IPS-18c (cell line): ENCODE measurements around the gene ADGRL2.

ENCODE experiments used
- H3K4me3 ChIP-seq: 2 replicates; pipeline ENCODE4 v1.7.0; 2013; ENCODE audit warnings: low read depth, mild to moderate bottlenecking, low read length, moderate library complexity; ENCODE audit not compliant: insufficient read depth
- H3K9me3 ChIP-seq: one replicate; pipeline ENCODE4 v1.6.1; 2013; ENCODE audit warnings: mild to moderate bottlenecking, low read length, moderate library complexity; ENCODE audit not compliant: control insufficient read depth, insufficient read depth

ADGRL2 gene

GRCh38 chr1:81922955-81923354 lies 122.2 kb downstream of the ADGRL2 start:
- Histone ChIP-seq H3K9me3 (no peaks in the 10 kb centered on the region), H3K4me3 (no peak overlapping the region)

- Histone ChIP-seq H3K9me3 (no peaks in the 10 kb centered on the region), H3K4me3 (no peak overlapping the region)
Measured at GRCh38 chr1:81929106-81929505, 128.4 kb downstream of the ADGRL2 start.

- no peak overlapping the region for H3K4me3 ChIP-seq
- no peaks in the 10 kb centered on the region for H3K9me3 ChIP-seq
Measured at GRCh38 chr1:81936853-81937252, 136.1 kb downstream of the ADGRL2 start.

GRCh38 chr1:81937791-81938450 lies 137.2 kb downstream of the ADGRL2 start:
- H3K4me3 ChIP-seq, result no peak overlapping the region
- H3K9me3 ChIP-seq, result no peaks in the 10 kb centered on the region

DNA sequence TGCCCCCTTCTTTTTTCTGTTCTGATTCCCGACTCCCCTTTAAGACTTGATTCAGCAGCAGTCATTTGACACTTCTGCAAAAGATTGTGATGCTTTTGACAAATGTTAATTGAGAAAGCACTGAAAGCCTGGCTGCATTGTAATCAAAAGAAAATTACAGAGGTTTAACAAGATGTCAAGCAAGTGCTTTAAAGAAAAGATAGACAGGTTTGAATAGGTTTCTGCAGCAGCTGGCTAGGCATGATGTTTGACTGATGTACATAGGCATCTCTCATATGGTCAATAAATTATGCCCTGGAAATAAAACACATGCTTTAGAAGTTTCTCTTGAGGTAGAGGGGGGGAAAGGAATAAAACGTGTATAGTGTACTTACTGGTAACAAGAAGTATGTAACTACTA lies 147.8 kb downstream of the ADGRL2 start:
- Histone ChIP-seq H3K9me3 (no peaks in the 10 kb centered on the region), H3K4me3 (no peak overlapping the region)

GRCh38 chr1:81949421-81949820 lies 148.7 kb downstream of the ADGRL2 start:
- Histone ChIP-seq H3K4me3 (no peak overlapping the region), H3K9me3 (no peaks in the 10 kb centered on the region)

- no peaks in the 10 kb centered on the region for H3K9me3 ChIP-seq
- H3K4me3 ChIP-seq, result no peak overlapping the region
Measured at GRCh38 chr1:81950037-81950436, 149.3 kb downstream of the ADGRL2 start.

GRCh38 chr1:81950591-81951244 lies 150.0 kb downstream of the ADGRL2 start:
- Histone ChIP-seq H3K9me3 (no peaks in the 10 kb centered on the region), H3K4me3 (no peak overlapping the region)

DNA sequence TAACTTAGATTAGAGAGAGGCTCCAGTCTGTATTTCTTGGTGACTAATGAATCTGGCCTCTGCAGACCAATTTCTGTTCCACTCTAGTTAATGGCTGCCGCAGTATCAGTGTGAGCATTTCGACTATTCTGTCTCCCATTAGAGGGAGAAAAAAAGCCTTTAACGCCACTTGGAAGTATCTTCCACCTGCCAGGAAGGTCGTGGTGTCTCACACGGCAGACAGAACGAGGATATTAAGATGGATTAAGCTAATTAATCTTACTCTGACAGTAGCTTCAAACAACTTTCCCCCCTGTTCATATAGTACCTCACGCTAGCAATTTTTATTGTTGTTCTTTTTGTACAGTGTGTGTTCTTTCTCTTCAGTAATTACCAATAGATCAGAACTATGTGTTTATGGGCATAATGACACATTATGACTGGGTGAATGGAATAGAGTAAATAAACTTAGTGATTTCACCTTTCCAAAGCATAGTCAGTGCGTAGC lies 153.8 kb downstream of the ADGRL2 start:
- Histone ChIP-seq H3K4me3 (no peak overlapping the region), H3K9me3 (no peaks in the 10 kb centered on the region)

DNA sequence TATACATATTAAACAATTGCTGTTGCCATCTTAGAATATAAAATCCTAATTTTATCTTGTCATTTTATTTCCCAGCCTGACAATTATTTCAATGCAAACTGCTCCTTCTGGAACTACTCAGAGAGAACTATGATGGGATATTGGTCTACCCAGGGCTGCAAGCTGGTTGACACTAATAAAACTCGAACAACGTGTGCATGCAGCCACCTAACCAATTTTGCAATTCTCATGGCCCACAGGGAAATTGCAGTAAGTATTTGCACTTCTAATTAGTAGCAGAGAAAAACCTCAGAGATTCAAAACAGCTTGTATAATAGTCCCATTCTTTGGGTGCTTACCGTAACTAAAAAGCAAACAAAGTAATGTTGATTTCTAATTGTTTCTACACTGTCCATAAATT lies 167.2 kb downstream of the ADGRL2 start:
- H3K9me3 ChIP-seq, result no peaks in the 10 kb centered on the region
- no peak overlapping the region for H3K4me3 ChIP-seq

GRCh38 chr1:81970416-81970815 lies 169.7 kb downstream of the ADGRL2 start:
- Histone ChIP-seq H3K9me3 (no peaks in the 10 kb centered on the region), H3K4me3 (no peak overlapping the region)

DNA sequence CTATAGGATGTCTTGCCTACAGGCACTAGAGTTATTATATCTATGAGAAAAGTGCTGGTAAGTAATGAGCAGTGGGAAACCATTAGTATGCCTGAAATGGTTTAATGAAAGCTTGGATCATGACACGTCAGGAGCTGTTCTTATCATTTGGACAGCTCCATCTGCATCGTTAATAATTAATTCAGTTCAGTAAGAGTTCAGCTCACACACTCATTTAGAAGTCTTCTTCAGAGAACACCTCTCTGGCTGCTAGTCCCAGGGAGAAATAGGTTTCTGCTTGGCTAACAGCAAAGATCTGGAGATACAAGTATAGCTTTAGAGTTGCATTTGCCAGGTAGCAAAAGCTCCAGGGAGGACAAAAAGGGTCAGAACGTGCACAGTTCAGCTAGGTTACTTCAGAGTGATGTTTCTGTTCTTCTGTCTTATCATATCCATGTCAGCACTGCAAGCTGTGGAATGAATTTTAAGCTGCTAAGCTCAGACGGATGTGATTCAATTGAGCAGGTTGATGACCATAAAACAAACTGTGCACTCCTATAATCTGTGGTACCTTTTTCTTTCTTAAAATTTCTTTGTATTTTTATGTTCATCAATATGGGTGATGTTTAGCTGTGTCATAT lies 173.6 kb downstream of the ADGRL2 start:
- H3K4me3 ChIP-seq, result no peak overlapping the region
- no peaks in the 10 kb centered on the region for H3K9me3 ChIP-seq

GRCh38 chr1:81974883-81975555 lies 174.3 kb downstream of the ADGRL2 start:
- no peak overlapping the region for H3K4me3 ChIP-seq
- H3K9me3 ChIP-seq, result no peaks in the 10 kb centered on the region

DNA sequence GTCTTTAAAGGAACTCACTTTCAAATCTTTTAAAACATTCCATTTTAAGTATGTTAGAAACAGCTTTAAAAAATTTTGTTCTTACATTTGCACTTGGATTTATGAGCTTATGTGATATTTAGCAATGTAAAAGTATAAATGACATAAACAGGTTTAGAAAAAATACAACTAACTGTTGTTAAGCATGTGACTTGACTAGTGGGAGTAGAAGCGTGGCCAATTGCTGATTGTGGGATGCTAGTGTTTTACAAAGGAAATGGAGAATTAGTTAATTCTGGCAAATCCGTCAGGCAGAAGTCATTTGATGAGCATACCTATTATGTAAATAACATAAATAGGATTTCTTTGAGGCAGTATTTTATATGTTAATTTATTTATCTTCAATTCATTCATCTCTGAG lies 175.8 kb downstream of the ADGRL2 start:
- Histone ChIP-seq H3K9me3 (no peaks in the 10 kb centered on the region), H3K4me3 (no peak overlapping the region)

- no peak overlapping the region for H3K4me3 ChIP-seq
- H3K9me3 ChIP-seq, result no peaks in the 10 kb centered on the region
Measured at GRCh38 chr1:81978945-81979344, 178.2 kb downstream of the ADGRL2 start.

DNA sequence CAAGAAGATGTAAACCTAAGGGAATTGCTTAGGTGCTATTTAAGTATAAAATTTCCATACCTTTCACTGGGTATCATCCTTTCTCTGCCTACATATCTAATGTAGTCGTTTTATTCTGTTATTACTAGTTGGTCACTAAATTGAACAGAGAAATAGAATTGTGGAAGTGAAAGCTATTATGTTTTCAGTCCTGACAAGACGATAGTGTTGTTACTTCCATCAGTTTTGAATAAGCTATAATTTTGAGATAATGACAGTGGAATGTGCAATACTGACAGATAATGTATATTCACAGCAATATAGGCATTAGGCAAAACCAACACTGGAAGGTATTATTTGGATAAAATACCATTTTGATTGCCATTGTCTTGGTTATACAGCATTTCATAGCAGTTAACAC lies 181.8 kb downstream of the ADGRL2 start:
- Histone ChIP-seq H3K4me3 (no peak overlapping the region), H3K9me3 (no peaks in the 10 kb centered on the region)

GRCh38 chr1:81989524-81989923 lies 188.8 kb downstream of the ADGRL2 start:
- no peaks in the 10 kb centered on the region for H3K9me3 ChIP-seq
- no peak overlapping the region for H3K4me3 ChIP-seq

DNA sequence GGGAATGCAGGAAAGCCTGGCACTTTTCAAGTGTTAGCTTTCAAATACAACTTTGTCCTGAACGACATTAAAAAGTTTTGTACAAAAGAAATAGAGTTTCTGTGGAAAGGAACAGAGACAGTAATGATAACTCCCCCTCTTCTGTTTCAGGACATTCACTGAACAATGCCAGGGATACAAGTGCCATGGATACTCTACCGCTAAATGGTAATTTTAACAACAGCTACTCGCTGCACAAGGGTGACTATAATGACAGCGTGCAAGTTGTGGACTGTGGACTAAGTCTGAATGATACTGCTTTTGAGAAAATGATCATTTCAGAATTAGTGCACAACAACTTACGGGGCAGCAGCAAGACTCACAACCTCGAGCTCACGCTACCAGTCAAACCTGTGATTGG lies 189.5 kb downstream of the ADGRL2 start:
- Histone ChIP-seq H3K9me3 (no peaks in the 10 kb centered on the region), H3K4me3 (no peak overlapping the region)
